Bladder microvascular endothelial cell (primary cell): ENCODE data around the gene KLRC3. TPM values are rescaled to one million over a fixed set of nuclear protein-coding genes. Genes with fewer than 3 reads are reported as not detected.

Source experiments
- total RNA-seq: library from RNA; depleted of rRNA; stranded (reverse); fragments of >200 nt; gene quantifications from 2 replicates; pipeline ENCODE4 v1.2.3, GENCODE V29; 2014

Gene KLRC3
- total RNA-seq: not detected in 2 replicates

GRCh38 chr12:10420334-10420733, at the start of gene KLRC3:
TSS of gene KLRC3 (minus strand) at chr12:10420595. CDS start at chr12:10420550, 45 bp downstream.

GRCh38 chr12:10453156-10453555, 32.8 kb upstream of the KLRC3 start, which contains the start of gene KLRC1:
TSS of gene KLRC1 (minus strand) at chr12:10453377. CDS start at chr12:10451156, 2,221 bp downstream.

GRCh38 chr12:10435816-10436215, 15.4 kb upstream of the KLRC3 start, which contains the start of gene KLRC2:
TSS of gene KLRC2 (minus strand) at chr12:10436010. CDS start at chr12:10435986, 24 bp downstream.

GRCh38 chr12:10409392-10409791, 11.0 kb downstream of the KLRC3 start, which contains the start of gene KLRC4:
TSS of gene KLRC4 (minus strand) at chr12:10409757. CDS start at chr12:10409575, 182 bp downstream.

GRCh38 chr12:10389904-10390303, 30.5 kb downstream of the KLRC3 start, which contains the start of gene KLRK1:
TSS of gene KLRK1 (minus strand) at chr12:10390041. CDS start at chr12:10388810, 1,231 bp downstream.

Other genes starting within 250 kb of the KLRC3 start
- gene OLR1, start 248.5 kb downstream of the KLRC3 start, total RNA-seq: under 0.01 TPM in 1 of 2 replicates, not detected in the other
- not detected in 2 replicates for gene TMEM52B, start 241.6 kb downstream of the KLRC3 start, total RNA-seq
- gene GABARAPL1, start 207.7 kb downstream of the KLRC3 start, total RNA-seq: 34.0 and 141 TPM in 2 replicates
- 0.16 and 0.69 TPM in 2 replicates for gene KLRD1, start 112.7 kb downstream of the KLRC3 start, total RNA-seq
- gene KLRK1, start 30.6 kb downstream of the KLRC3 start, total RNA-seq: not detected in 2 replicates
- not detected in 2 replicates for gene KLRC4, start 10.8 kb downstream of the KLRC3 start, total RNA-seq
- gene KLRC2, start 15.4 kb upstream of the KLRC3 start, total RNA-seq: not detected in 2 replicates
- gene KLRC1, start 32.8 kb upstream of the KLRC3 start, total RNA-seq: not detected in 2 replicates
- gene EIF2S3B, start 85.3 kb upstream of the KLRC3 start, total RNA-seq: 0.32 and 0.69 TPM in 2 replicates
- 9.9 and 30.7 TPM in 2 replicates for gene MAGOHB, start 193.0 kb upstream of the KLRC3 start, total RNA-seq